ENCODE measurements around the gene DUSP5. TPM values are rescaled to one million over a fixed set of nuclear protein-coding genes. Genes with fewer than 3 reads are reported as not detected.

The DUSP5 gene, protein sequence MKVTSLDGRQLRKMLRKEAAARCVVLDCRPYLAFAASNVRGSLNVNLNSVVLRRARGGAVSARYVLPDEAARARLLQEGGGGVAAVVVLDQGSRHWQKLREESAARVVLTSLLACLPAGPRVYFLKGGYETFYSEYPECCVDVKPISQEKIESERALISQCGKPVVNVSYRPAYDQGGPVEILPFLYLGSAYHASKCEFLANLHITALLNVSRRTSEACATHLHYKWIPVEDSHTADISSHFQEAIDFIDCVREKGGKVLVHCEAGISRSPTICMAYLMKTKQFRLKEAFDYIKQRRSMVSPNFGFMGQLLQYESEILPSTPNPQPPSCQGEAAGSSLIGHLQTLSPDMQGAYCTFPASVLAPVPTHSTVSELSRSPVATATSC
- total RNA-seq (2022) (61.0 and 106 TPM in 2 replicates), Bru-seq, nascent RNA (percentile 98 among the genes with signal in this experiment), BruChase-seq, experiment 1, labeled RNA remaining after a 6-hour chase (percentile 65 among the genes with signal in this experiment), BruChase-seq, experiment 2, labeled RNA remaining after a 2-hour chase (percentile 88 among the genes with signal in this experiment)
- long read RNA-seq, transcript DUSP5-201 (4 exons, 2,557 nt) = major isoform, 250 of 267 reads
- long read RNA-seq, partial matches to known transcripts = 8 of 267 reads
- long read RNA-seq, other reads (novel, unspliced or antisense) = 9 of 267 reads

DNA sequence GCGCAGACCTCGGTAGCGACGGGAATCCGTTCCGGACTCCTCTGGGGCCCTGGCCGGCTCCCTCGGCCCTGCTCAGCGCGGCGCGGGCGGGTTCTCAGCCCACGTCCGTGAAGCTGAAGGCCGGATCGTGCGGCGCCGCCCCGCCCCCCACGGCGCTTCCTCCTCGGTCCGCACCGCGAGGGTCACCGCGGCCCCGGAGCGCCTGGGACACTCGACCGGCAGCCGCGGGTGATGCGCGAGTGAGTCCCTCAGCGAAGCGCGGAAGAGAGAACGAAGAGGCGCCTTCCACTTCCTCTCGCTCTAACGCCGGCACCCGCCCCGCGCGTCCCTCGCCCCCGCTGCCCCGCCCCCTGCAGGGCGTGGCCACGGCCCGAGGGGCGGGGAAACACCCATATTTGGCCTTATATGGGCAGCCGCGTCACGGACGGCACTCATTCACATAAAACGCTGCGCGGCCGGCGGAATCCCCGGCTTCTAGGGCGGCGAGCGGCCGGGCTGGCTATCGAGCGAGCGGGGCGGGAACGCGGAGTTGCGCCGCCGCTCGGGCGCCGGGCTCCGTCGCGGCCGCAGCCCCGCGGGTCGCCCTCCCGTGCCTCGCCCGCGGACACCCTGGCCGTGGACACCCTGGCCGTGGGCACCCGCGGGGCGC is at the start of gene DUSP5:
Gene DUSP5, plus strand, starts transcription at position 470 of the 649 bp plus-strand sequence. CDS start 215 bp downstream, outside the sequence.
- peak within 1 kb of the TSS; percentile 94 for H3K27ac Mint-ChIP-seq (ENCODE audit: low read depth, unreplicated experiment)
- CTCF ChIA-PET = interaction anchor here (1.4 to 5.8 kb wide), 6 partner anchors 32 to 161 kb away, joined by 4 to 64 read pairs (median 8); no protein-coding TSS in a partner anchor
- H3K36me3 Mint-ChIP-seq (ENCODE audit: insufficient read depth, unreplicated experiment) = peaks cover 3% of the 10 kb centered on the region
- TF ChIP-seq, protein P1, sequence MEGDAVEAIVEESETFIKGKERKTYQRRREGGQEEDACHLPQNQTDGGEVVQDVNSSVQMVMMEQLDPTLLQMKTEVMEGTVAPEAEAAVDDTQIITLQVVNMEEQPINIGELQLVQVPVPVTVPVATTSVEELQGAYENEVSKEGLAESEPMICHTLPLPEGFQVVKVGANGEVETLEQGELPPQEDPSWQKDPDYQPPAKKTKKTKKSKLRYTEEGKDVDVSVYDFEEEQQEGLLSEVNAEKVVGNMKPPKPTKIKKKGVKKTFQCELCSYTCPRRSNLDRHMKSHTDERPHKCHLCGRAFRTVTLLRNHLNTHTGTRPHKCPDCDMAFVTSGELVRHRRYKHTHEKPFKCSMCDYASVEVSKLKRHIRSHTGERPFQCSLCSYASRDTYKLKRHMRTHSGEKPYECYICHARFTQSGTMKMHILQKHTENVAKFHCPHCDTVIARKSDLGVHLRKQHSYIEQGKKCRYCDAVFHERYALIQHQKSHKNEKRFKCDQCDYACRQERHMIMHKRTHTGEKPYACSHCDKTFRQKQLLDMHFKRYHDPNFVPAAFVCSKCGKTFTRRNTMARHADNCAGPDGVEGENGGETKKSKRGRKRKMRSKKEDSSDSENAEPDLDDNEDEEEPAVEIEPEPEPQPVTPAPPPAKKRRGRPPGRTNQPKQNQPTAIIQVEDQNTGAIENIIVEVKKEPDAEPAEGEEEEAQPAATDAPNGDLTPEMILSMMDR (IDR thresholded peaks at IDR 0.05; ENCODE audit: unreplicated experiment) = no peak
- H3K4me3 Mint-ChIP-seq (ENCODE audit: unreplicated experiment) = peak within 1 kb of the TSS; percentile 82
- no peaks in the 10 kb centered on the region for H3K9me3 Mint-ChIP-seq (ENCODE audit: unreplicated experiment)
- BruUV-seq (replicated peaks) = no TSS peak
- peak; percentile 97 for DNase-seq (ENCODE audit: unreplicated experiment)
- no peaks in the 10 kb centered on the region for H3K27me3 Mint-ChIP-seq (ENCODE audit: insufficient read depth, unreplicated experiment)
- POLR2A ChIA-PET = interaction anchor here (0.6 to 9.2 kb wide), 28 partner anchors 11 to 1850 kb away, joined by 3 to 108 read pairs (median 4); partner anchors contain the start of gene SMNDC1
- peaks cover 60% of the 10 kb centered on the region for H3K4me1 Mint-ChIP-seq (ENCODE audit: insufficient read depth, unreplicated experiment)
- intact Hi-C loops (cut with micrococcal nuclease) = loop anchor here (1.0 to 2.0 kb wide), 2 partner anchors 41 to 99 kb away; no protein-coding TSS in a partner anchor

DNA sequence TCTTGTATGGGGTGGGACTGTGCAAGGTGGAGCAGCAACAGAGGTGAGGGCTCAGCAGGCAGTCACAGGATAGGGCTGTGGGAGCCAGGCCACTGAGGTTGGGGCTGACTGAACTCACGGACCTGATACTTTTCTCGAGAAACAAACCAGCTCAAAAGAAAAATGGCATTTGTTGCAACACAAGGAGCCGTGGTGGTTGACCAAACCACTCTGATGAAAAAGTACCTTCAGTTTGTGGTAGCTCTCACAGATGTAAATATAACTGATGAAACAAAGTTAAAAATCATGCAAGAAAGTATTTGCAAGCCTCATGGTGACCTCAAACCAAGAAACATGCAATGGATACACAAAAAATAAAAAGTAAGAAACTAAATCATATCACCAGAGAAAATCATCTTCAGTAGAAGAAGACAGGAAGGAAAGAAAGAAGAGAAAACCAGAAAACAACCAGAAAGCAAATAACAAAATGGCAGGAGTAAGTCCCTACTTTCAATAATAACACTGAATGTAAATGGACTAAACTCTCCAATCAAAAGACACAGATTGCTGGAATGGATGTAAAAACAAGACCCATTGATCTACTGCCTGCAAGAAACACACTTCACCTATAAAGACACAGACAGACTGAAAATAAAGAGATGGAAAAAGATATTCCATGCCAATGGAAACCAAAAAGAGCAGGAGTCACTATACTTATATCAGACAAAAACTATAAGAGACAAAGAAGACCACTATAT is 48.9 kb upstream of the DUSP5 start:
- POLR2A ChIA-PET = interaction anchor here (0.7 to 2.1 kb wide), 4 partner anchors 41 to 93 kb away, joined by 3 to 8 read pairs (median 4); no protein-coding TSS in a partner anchor
- Mint-ChIP-seq H3K27me3 (ENCODE audit: insufficient read depth, unreplicated experiment) (no peaks in the 10 kb centered on the region), H3K36me3 (ENCODE audit: insufficient read depth, unreplicated experiment) (no peaks in the 10 kb centered on the region), H3K4me3 (ENCODE audit: unreplicated experiment) (no peak overlapping the region), H3K27ac (ENCODE audit: low read depth, unreplicated experiment) (no peak overlapping the region), H3K9me3 (ENCODE audit: unreplicated experiment) (peaks cover 8% of the 10 kb centered on the region), H3K4me1 (ENCODE audit: insufficient read depth, unreplicated experiment) (peaks cover 12% of the 10 kb centered on the region)
- TF ChIP-seq, protein P1 (IDR thresholded peaks at IDR 0.05; ENCODE audit: unreplicated experiment) = no peak
- intact Hi-C loops (cut with micrococcal nuclease) = no loop called here
- CTCF ChIA-PET = interaction anchor here (0.8 kb wide), 1 partner anchor 47 kb away, joined by 3 read pairs; no protein-coding TSS in a partner anchor
- DNase-seq (ENCODE audit: unreplicated experiment) = no peak
- BruUV-seq (replicated peaks) = no TSS peak

DNA sequence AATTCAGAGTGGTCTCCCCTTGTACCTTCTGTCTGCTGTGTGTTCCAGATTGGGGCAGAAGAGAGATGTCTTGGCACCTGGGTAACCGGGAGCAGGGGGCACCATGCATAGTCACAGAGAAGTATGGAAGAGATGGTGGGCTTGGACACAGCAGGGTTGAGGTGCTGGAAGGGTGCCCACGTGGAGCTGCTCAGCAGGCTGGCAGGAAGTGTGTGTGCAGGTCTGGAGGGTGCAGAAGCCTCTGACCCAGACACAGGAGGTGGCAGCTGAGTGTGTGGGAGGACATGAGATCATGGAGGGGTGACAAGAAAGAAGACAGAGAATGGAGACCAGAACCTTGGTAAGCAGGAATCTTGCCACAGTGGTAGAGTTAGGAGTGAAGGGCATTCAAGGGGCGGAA is 42.3 kb upstream of the DUSP5 start:
- POLR2A ChIA-PET = interaction anchor here (0.6 to 2.4 kb wide), 5 partner anchors 18 to 441 kb away, joined by 3 to 11 read pairs (median 4); no protein-coding TSS in a partner anchor
- intact Hi-C loops (cut with micrococcal nuclease) = no loop called here
- Mint-ChIP-seq H3K9me3 (ENCODE audit: unreplicated experiment) (no peaks in the 10 kb centered on the region), H3K36me3 (ENCODE audit: insufficient read depth, unreplicated experiment) (no peaks in the 10 kb centered on the region), H3K4me1 (ENCODE audit: insufficient read depth, unreplicated experiment) (peaks cover 27% of the 10 kb centered on the region), H3K27me3 (ENCODE audit: insufficient read depth, unreplicated experiment) (no peaks in the 10 kb centered on the region), H3K4me3 (ENCODE audit: unreplicated experiment) (peak overlapping the region; percentile 1), H3K27ac (ENCODE audit: low read depth, unreplicated experiment) (no peak overlapping the region)
- CTCF ChIA-PET = no interaction called here
- BruUV-seq (replicated peaks) = no TSS peak
- TF ChIP-seq, protein P1 (IDR thresholded peaks at IDR 0.05; ENCODE audit: unreplicated experiment) = no peak
- no peak for DNase-seq (ENCODE audit: unreplicated experiment)
